GM10266 (cell line): ENCODE results near the gene PXMP2.

Experiments used
- DNase-seq: peaks from one replicate; pipeline ENCODE4 v3.0.0; 2012; ENCODE audit errors: extremely low spot score
- TF ChIP-seq, protein P1 (sequence below): IDR thresholded peaks from 2 replicates; pipeline ENCODE4 v1.5.1; 2012; ENCODE audit warnings: mild to moderate bottlenecking, low read depth; ENCODE audit not compliant: control insufficient read depth, insufficient read depth; ENCODE audit errors: missing control alignments

The PXMP2 gene

GRCh38 chr12:132687211-132688164 is at the start of gene PXMP2, which contains the start of gene POLE:
PXMP2 (plus strand) TSS chr12:132687587; CDS start chr12:132687671, 84 bp downstream.
POLE (minus strand) TSS chr12:132687342; CDS start chr12:132687315, 27 bp downstream.
- DNase-seq: peak; percentile 100
- TF ChIP-seq, protein P1, sequence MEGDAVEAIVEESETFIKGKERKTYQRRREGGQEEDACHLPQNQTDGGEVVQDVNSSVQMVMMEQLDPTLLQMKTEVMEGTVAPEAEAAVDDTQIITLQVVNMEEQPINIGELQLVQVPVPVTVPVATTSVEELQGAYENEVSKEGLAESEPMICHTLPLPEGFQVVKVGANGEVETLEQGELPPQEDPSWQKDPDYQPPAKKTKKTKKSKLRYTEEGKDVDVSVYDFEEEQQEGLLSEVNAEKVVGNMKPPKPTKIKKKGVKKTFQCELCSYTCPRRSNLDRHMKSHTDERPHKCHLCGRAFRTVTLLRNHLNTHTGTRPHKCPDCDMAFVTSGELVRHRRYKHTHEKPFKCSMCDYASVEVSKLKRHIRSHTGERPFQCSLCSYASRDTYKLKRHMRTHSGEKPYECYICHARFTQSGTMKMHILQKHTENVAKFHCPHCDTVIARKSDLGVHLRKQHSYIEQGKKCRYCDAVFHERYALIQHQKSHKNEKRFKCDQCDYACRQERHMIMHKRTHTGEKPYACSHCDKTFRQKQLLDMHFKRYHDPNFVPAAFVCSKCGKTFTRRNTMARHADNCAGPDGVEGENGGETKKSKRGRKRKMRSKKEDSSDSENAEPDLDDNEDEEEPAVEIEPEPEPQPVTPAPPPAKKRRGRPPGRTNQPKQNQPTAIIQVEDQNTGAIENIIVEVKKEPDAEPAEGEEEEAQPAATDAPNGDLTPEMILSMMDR: no peak

GRCh38 chr12:132637811-132638210 is 49.6 kb upstream of the PXMP2 start:
- TF ChIP-seq, protein P1: no peak
- DNase-seq: no peak

DNA sequence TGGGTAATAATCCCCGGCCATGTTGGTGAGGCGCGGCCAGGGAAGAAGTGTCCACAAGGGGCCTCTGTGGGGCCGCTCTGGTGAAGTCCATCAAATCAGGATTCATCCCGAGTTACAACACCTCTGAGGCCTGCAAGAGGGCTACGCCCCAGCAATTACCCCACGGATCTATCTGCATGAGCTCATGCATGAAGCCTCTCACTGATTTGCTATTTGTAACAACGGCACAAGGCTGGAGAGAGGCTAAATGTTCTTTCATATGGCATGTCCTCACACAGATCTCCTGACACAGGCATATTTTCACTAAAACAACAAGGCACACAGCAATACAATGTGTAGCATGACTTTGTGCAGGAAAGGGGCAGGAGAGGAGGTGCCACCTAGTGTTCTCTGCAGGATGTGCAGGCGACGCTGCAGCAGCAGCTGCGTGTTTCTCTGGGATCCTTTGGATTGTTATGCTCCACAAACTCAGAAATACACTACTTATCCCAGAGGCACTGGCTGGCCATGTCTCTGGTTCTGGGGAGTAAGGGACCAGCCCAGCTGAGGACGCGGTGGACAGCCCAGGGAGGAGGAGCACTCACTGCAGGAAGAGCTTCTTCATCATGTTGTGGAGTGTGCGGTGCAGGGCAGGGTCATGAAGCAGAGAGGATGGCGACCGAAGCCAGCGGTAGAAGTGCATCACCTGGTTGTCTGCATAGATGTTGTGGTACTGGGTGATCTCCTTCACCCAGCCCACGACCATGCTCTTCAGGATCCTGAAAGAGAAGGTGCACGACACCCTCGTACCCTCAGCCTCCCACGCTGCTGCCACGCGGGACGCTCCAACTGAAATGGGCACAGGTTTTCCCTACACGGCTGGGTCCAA is 48.6 kb upstream of the PXMP2 start:
- TF ChIP-seq, protein P1: peak; percentile 45
- DNase-seq: no peak

- no peak for DNase-seq
- TF ChIP-seq, protein P1: no peak
Observed at GRCh38 chr12:132639956-132640520, 47.3 kb upstream of the PXMP2 start.

DNA sequence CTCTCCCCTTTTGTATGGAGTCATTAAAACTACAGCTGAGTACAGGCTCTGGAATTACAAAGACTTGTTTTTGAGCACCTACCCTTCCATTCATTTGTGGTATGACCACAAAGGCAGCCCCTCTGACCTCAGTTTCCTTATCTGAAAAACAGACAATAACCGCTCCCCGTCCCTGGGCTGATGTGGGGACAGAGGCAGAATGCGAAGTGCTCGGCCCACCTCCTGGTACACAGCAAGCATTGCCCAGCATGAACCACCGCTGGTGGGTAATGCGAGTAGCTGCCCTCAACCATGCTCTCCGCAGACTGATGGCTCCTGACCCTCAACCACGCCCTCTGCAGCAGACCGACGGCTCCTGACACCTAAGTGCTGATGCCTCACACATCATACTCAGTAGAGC is 46.5 kb upstream of the PXMP2 start:
- TF ChIP-seq, protein P1: no peak
- DNase-seq: no peak

- TF ChIP-seq, protein P1: no peak
- DNase-seq: no peak
Observed at GRCh38 chr12:132641811-132642650, 45.4 kb upstream of the PXMP2 start.
